GM12878 (cell line): ENCODE measurements around the gene BPIFA1. TPM values are rescaled to one million over a fixed set of nuclear protein-coding genes. Genes with fewer than 3 reads are reported as not detected.

Experiments used
- ATAC-seq: fragments of 200-7000 bp; cut with Tn5 transposase; 3 replicates; pipeline ENCODE4 v1.9.1; 2020; ENCODE audit warnings: mild to moderate bottlenecking, moderate library complexity
- BruUV-seq: library from RNA; stranded (reverse); fragments of 400-500 nt; replicated peaks from 2 replicates; lab custom pipeline; 2021; lab: Mats Ljungman, UMichigan
- CTCF ChIA-PET: fragments of 300-600 bp; sonication (Branson Sonifier 250); formaldehyde crosslinking; extraction: SDS; loops from one replicate; lab custom pipeline; 2021; ENCODE audit warnings: inconsistent platforms; lab: Yijun Ruan, JAX
- POLR2A ChIA-PET: fragments of 350-600 bp; formaldehyde crosslinking; extraction: SDS; loops from one replicate; lab custom pipeline; 2021; ENCODE audit warnings: inconsistent platforms; lab: Charles Lee
- RAD21 ChIA-PET: fragments of 300-600 bp; sonication (Branson Sonifier 250); formaldehyde crosslinking; loops from one replicate; lab custom pipeline; 2023; ENCODE audit warnings: antibody characterized with exemption; ENCODE audit not compliant: unreplicated experiment; lab: Charles Lee
- SMC1A ChIA-PET: fragments of 300-600 bp; sonication (Branson Sonifier 250); formaldehyde crosslinking; loops from one replicate; lab custom pipeline; 2023; ENCODE audit not compliant: unreplicated experiment, uncharacterized antibody; lab: Charles Lee
- DNase-seq: peaks from one replicate; pipeline ENCODE4 v3.0.0-alpha.2; 2011; ENCODE audit warnings: low read depth, low spot score
- FAIRE-seq: peaks from 3 replicates; lab custom pipeline; 2011; peaks lifted over from hg19 to GRCh38; lab: Jason Lieb, UNC
- H2AFZ ChIP-seq: 2 replicates; pipeline ENCODE4 v1.6.0; 2011; ENCODE audit warnings: low read depth, low read length, control low read depth; ENCODE audit not compliant: control insufficient read depth
- H3K27ac ChIP-seq: 2 replicates; pipeline ENCODE4 v1.5.1; 2011; ENCODE audit warnings: control low read depth; ENCODE audit not compliant: control insufficient read depth, insufficient read depth
- H3K27me3 ChIP-seq, 2 experiments: replicated peaks in 1 of 2; 2 replicates each; pipeline versions ENCODE4 v1.6.0 to v1.6.1; 2011; ENCODE audit warnings: low read length in 1 of 2; ENCODE audit not compliant: control insufficient read depth in 2 of 2, insufficient read depth in 2 of 2
- H3K36me3 ChIP-seq, 2 experiments: 2 replicates each; pipeline ENCODE4 v1.5.1; 2011; ENCODE audit warnings: low read length in 1 of 2; ENCODE audit not compliant: control insufficient read depth in 2 of 2, insufficient read depth in 2 of 2
- H3K4me1 ChIP-seq: 2 replicates; pipeline ENCODE4 v1.6.1; 2011; ENCODE audit warnings: mild to moderate bottlenecking, low read length, moderate library complexity, mixed read lengths; ENCODE audit not compliant: control insufficient read depth, insufficient read depth
- H3K4me2 ChIP-seq: 2 replicates; pipeline ENCODE4 v1.6.0; 2011; ENCODE audit warnings: control low read depth; ENCODE audit not compliant: control insufficient read depth, insufficient read depth
- H3K4me3 ChIP-seq: fragments of 200-600 bp; sonication (generic); 2 replicates; pipeline ENCODE4 v1.5.1; 2016
- H3K79me2 ChIP-seq: 2 replicates; pipeline ENCODE4 v1.6.0; 2011; ENCODE audit warnings: low read length; ENCODE audit not compliant: control insufficient read depth, insufficient read depth
- H3K9ac ChIP-seq: 2 replicates; pipeline ENCODE4 v1.8.0; 2011; ENCODE audit warnings: low read length, control low read depth, mixed read lengths; ENCODE audit not compliant: control insufficient read depth, insufficient read depth
- H3K9me3 ChIP-seq: replicated peaks from 3 replicates; pipeline ENCODE4 v1.5.1; 2011; ENCODE audit warnings: mild to moderate bottlenecking, low read length; ENCODE audit not compliant: control insufficient read depth, insufficient read depth
- H4K20me1 ChIP-seq: 2 replicates; pipeline ENCODE4 v1.6.0; 2011; ENCODE audit not compliant: control insufficient read depth, insufficient read depth
- POLR2A ChIP-seq: IDR thresholded peaks from 2 replicates; pipeline ENCODE4 v1.6.1; 2011; ENCODE audit warnings: low read depth, mild to moderate bottlenecking, low read length
- WGBS: methylation state at CpG from one replicate; pipeline ENCODE4 v1.1.6; 2016; ENCODE audit warnings: low lambda C conversion rate; ENCODE audit not compliant: insufficient replicate concordance, insufficient coverage; ENCODE audit errors: missing lambda C conversion rate; 5-methylcytosine and 5-hydroxymethylcytosine counted together
- in situ Hi-C: fragments of 300-500 bp; cut with MboI; formaldehyde crosslinking; loops from 9 replicates; pipeline ENCODE4 v1.14.3; 2018; ENCODE audit warnings: mixed read lengths
- intact Hi-C: fragments of 100-400 bp; cut with micrococcal nuclease; formaldehyde crosslinking; loops from one replicate; pipeline ENCODE4 v1.14.2; 2022; ENCODE audit not compliant: unreplicated experiment
- polyA plus RNA-seq, 11 experiments: library from polyadenylated mRNA; depleted of rRNA in 4 of 11; unstranded in 6 of 11; stranded (reverse) in 5 of 11; fragments of >200 nt; fragmentation: Nextera tagmentation in 4 of 11; fragmentation: Illumina TruSeq in 1 of 11; extraction: Ambion mirVana in 4 of 11; extraction: Trizol in 1 of 11; gene quantifications; 1 replicate in 1 of 11; 2 replicates in 10 of 11; pipeline versions ENCODE4 v1.2.1 to v1.2.3, GENCODE V29; 2011 to 2016; ENCODE audit warnings: inconsistent platforms in 2 of 11, missing spikeins in 2 of 11, low read depth in 1 of 11
- total RNA-seq, 4 experiments: library from RNA; depleted of rRNA in 3 of 4; stranded (reverse); fragments of >200 nt in 3 of 4; fragmentation: Illumina TruSeq in 1 of 4; extraction: Trizol in 1 of 4; gene quantifications; 2 replicates each; pipeline versions ENCODE4 v1.2.1 to v1.2.3, GENCODE V29; 2013 to 2021
- TF ChIP-seq, protein P1 (sequence below): fragments of 450-650 bp; IDR thresholded peaks from 2 replicates; pipeline ENCODE4 v1.6.1; 2017; ENCODE audit warnings: mild to moderate bottlenecking, moderate library complexity
- TF ChIP-seq, protein P2 (sequence below): IDR thresholded peaks from 2 replicates; pipeline ENCODE4 v1.6.1; 2011; ENCODE audit warnings: low read depth, mild to moderate bottlenecking, low read length, moderate library complexity, borderline replicate concordance; ENCODE audit errors: extremely low read depth
- TF ChIP-seq, protein P3 (sequence below): fragments of 450-650 bp; IDR thresholded peaks from 2 replicates; pipeline ENCODE4 v1.6.1; 2014; ENCODE audit warnings: mild to moderate bottlenecking

BPIFA1 gene
- total and polyA plus RNA-seq, 10 of the 15 experiments (the other 5 are each of a cell fraction or from before 2014, with no cell fraction given) = not detected

DNA sequence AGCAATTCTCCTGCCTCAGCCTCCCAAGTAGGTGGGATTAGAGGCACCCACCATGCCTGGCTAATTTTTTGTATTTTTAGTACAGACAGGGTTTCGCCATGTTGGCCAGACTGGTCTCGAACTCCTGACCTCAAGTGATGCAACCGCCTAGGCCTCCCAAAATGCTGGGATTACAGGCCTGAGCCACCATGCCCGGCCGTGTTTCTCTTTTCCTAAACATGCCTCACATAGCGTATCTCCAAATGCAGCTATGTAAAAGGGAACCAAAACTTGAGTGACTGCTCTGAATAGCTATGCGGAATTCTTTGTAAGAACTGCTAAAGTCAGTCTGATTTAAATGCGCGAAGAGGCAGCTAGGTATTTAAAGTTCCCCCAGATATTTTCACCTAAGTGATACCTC, 47.4 kb upstream of the BPIFA1 start:
- ATAC-seq (no peak), FAIRE-seq (no peak), DNase-seq (no peak)
- H3K4me3 ChIP-seq = no peak overlapping the region
- no peaks in the 10 kb centered on the region; the same call in 2 of the 3 replicates for H3K9me3 ChIP-seq
- no peak overlapping the region for H3K9ac ChIP-seq
- SMC1A ChIA-PET = interaction anchor here (0.5 kb wide), 1 partner anchor 460 kb away, joined by 3 read pairs; no protein-coding TSS in a partner anchor
- no peaks in the 10 kb centered on the region for H3K4me1 ChIP-seq
- 26% methylated on average over 9 of the region's 9 CpGs for WGBS
- H3K27me3 ChIP-seq = no peaks in the 10 kb centered on the region
- H3K36me3 ChIP-seq = no peaks in the 10 kb centered on the region
- no TSS peak for BruUV-seq
- in situ Hi-C loops (no loop called here), intact Hi-C loops (no loop called here)
- POLR2A ChIA-PET = no interaction called here
- CTCF ChIA-PET = interaction anchor here (0.6 kb wide), 1 partner anchor 89 kb away, joined by 3 read pairs; no protein-coding TSS in a partner anchor
- H2AFZ ChIP-seq = no peak overlapping the region
- no peak overlapping the region for H3K27ac ChIP-seq
- RAD21 ChIA-PET = no interaction called here
- H4K20me1 ChIP-seq = no peaks in the 10 kb centered on the region
- TF ChIP-seq, protein P1, sequence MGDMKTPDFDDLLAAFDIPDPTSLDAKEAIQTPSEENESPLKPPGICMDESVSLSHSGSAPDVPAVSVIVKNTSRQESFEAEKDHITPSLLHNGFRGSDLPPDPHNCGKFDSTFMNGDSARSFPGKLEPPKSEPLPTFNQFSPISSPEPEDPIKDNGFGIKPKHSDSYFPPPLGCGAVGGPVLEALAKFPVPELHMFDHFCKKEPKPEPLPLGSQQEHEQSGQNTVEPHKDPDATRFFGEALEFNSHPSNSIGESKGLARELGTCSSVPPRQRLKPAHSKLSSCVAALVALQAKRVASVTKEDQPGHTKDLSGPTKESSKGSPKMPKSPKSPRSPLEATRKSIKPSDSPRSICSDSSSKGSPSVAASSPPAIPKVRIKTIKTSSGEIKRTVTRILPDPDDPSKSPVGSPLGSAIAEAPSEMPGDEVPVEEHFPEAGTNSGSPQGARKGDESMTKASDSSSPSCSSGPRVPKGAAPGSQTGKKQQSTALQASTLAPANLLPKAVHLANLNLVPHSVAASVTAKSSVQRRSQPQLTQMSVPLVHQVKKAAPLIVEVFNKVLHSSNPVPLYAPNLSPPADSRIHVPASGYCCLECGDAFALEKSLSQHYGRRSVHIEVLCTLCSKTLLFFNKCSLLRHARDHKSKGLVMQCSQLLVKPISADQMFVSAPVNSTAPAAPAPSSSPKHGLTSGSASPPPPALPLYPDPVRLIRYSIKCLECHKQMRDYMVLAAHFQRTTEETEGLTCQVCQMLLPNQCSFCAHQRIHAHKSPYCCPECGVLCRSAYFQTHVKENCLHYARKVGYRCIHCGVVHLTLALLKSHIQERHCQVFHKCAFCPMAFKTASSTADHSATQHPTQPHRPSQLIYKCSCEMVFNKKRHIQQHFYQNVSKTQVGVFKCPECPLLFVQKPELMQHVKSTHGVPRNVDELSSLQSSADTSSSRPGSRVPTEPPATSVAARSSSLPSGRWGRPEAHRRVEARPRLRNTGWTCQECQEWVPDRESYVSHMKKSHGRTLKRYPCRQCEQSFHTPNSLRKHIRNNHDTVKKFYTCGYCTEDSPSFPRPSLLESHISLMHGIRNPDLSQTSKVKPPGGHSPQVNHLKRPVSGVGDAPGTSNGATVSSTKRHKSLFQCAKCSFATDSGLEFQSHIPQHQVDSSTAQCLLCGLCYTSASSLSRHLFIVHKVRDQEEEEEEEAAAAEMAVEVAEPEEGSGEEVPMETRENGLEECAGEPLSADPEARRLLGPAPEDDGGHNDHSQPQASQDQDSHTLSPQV = no peak
- TF ChIP-seq POLR2A = no peak
- TF ChIP-seq, protein P2, sequence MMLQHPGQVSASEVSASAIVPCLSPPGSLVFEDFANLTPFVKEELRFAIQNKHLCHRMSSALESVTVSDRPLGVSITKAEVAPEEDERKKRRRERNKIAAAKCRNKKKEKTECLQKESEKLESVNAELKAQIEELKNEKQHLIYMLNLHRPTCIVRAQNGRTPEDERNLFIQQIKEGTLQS = no peak
- TF ChIP-seq, protein P3, sequence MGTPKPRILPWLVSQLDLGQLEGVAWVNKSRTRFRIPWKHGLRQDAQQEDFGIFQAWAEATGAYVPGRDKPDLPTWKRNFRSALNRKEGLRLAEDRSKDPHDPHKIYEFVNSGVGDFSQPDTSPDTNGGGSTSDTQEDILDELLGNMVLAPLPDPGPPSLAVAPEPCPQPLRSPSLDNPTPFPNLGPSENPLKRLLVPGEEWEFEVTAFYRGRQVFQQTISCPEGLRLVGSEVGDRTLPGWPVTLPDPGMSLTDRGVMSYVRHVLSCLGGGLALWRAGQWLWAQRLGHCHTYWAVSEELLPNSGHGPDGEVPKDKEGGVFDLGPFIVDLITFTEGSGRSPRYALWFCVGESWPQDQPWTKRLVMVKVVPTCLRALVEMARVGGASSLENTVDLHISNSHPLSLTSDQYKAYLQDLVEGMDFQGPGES = no peak
- H3K79me2 ChIP-seq = no peaks in the 10 kb centered on the region
- no peak overlapping the region for H3K4me2 ChIP-seq
